Measurements from ENCODE around the gene TBKBP1.
"Not testable (repeated sequence)": the region's sequence is repeated elsewhere in the genome, so short reads cannot be mapped to it uniquely, and the experiment has no call there.

Gene TBKBP1

DNA sequence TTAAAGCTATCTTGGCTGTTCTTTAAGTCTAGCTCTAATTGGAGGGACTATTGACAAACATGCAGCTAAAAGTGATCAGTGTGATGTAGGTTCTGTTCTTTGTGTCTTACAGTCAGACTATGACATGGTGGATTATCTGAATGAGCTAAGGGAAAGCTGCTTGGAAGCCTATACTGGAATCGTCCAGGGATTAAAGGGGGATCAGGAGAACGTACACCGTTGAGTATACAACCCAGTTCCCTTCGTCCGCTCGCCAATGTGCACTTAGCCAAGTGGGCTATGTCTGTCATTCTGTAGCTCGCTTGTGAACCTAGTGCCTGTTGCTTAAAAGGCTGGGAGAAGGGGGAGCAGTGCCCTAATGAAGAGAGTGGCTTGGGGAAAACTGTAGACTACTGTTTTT is 15.8 kb upstream of the TBKBP1 start:
- TF ChIP-seq, protein P1, sequence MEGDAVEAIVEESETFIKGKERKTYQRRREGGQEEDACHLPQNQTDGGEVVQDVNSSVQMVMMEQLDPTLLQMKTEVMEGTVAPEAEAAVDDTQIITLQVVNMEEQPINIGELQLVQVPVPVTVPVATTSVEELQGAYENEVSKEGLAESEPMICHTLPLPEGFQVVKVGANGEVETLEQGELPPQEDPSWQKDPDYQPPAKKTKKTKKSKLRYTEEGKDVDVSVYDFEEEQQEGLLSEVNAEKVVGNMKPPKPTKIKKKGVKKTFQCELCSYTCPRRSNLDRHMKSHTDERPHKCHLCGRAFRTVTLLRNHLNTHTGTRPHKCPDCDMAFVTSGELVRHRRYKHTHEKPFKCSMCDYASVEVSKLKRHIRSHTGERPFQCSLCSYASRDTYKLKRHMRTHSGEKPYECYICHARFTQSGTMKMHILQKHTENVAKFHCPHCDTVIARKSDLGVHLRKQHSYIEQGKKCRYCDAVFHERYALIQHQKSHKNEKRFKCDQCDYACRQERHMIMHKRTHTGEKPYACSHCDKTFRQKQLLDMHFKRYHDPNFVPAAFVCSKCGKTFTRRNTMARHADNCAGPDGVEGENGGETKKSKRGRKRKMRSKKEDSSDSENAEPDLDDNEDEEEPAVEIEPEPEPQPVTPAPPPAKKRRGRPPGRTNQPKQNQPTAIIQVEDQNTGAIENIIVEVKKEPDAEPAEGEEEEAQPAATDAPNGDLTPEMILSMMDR (IDR thresholded peaks at IDR 0.05): no peak
- H3K4me1 ChIP-seq: no peaks in the 10 kb centered on the region
- no peaks in the 10 kb centered on the region for H3K9me3 ChIP-seq
- no peaks in the 10 kb centered on the region for H3K27me3 ChIP-seq
- no peak overlapping the region for H3K27ac ChIP-seq
- no peak for DNase-seq
- peaks cover 95 to 97% (median 96%) of the 10 kb centered on the region in 3 donors for H3K36me3 ChIP-seq
- intact Hi-C loops (cut with DNase I; ENCODE audit: low total_unique reads): no loop called here
- no peak overlapping the region for H3K4me3 ChIP-seq

DNA sequence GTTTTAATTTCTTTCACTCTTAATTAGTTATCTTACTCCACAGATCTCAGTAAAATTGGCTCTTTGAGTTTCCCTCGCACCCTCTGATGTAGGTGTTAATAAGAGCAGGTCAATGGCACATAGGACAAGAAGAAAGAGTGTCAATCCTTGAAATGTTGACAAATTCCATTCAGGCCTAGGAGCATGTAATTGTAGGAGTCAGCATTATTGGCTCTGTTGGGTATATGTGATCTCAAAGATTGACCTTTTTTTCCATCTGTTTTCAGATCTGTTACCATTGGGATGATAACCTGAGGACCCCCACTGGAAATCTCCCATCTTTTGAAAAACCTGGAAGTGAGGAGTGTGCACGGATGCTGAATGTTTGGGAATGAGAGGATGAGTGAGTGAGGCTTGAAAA is 11.8 kb upstream of the TBKBP1 start:
- Histone ChIP-seq H3K9me3 (no peaks in the 10 kb centered on the region), H3K4me3 (no peak overlapping the region), H3K27ac (no peak overlapping the region), H3K27me3 (no peaks in the 10 kb centered on the region), H3K36me3 (peaks cover 62 to 82% (median 63%) of the 10 kb centered on the region in 3 donors), H3K4me1 (no peaks in the 10 kb centered on the region)
- intact Hi-C loops (cut with DNase I; ENCODE audit: low total_unique reads): no loop called here
- DNase-seq: no peak
- TF ChIP-seq, protein P1 (IDR thresholded peaks at IDR 0.05): no peak

DNA sequence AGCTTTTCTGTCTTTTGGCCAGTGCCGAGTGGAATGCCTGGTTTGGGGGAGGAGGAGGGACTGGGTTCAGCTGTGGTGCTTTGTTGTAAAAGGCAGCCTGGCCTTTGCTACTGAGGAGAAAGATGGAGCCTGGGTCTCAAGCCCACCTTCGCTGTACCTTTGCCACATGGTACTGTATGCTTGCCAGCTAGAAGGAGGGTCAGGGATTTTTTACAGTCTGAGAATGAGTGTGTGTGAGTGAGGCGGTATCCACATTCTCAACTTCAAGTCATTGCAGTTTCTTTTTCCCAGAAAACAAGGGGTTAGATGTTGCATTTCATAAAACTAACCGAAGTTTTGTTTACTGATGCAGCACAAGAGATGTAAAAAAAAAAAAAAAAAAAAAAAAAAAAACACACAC is 11.2 kb upstream of the TBKBP1 start:
- peaks cover 56 to 82% (median 57%) of the 10 kb centered on the region in 3 donors for H3K36me3 ChIP-seq
- DNase-seq; H3K9me3 ChIP-seq; H3K27ac ChIP-seq; H3K27me3 ChIP-seq; intact Hi-C loops (cut with DNase I; ENCODE audit: low total_unique reads); H3K4me1 ChIP-seq; H3K4me3 ChIP-seq: not testable (repeated sequence)

DNA sequence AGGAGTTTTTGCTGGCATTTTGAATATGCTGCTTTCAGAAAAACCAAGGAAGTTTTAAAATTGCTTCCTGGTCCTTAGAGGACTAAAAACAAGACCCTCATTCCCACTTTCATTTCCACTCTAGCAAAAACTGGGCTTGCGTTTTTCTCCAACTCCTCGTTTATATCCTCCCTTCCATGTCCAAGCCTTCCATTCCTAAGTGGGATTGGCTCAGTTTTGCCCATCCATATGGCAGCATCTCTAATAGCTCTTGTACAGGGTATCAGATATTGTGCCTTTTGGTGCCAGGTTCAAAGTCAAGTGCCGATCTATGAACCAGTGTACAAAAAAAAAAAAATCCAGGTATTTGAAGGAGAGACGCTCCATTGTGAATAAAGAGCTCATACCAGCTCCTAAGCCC is 9.9 kb upstream of the TBKBP1 start:
- Histone ChIP-seq H3K36me3 (peaks cover 43 to 70% (median 44%) of the 10 kb centered on the region in 3 donors), H3K4me3 (no peak overlapping the region), H3K27me3 (no peaks in the 10 kb centered on the region), H3K4me1 (no peaks in the 10 kb centered on the region), H3K9me3 (no peaks in the 10 kb centered on the region), H3K27ac (no peak overlapping the region)
- intact Hi-C loops (cut with DNase I; ENCODE audit: low total_unique reads): no loop called here
- TF ChIP-seq, protein P1 (IDR thresholded peaks at IDR 0.05): no peak
- no peak for DNase-seq

DNA sequence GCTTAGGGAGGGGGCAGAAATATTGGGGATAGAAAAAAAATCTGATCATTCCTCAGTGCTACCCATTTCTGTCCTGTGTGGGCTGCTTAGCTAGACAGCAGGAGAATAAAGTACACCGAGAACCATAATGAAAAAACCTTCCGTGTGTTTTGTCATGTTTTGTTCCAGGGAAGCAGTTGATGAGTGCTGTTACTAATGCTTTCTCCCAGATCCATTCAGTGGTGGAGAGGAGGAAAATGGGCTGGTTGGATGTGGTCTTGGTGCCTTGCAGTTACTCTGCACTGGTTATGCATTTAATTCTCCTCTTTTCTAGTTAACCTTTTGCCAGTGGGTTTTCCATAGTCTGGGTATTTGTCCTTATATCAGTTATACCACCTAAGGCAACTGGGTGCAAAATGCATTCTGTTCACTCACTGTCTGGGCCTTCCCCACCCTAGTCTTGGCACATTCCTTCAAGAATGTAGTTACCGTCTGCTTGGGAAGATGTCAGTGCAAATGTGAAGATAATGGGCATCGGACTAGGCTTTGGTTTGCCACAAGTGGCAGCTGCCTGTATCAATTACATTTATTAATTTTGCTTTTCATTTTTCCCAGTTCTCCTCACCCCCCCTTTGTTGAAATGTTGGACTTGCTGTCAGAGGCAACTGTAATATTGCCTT is 9.3 kb upstream of the TBKBP1 start:
- no peaks in the 10 kb centered on the region for H3K4me1 ChIP-seq
- DNase-seq: no peak
- no peak overlapping the region for H3K27ac ChIP-seq
- peaks cover 37 to 63% (median 38%) of the 10 kb centered on the region in 3 donors for H3K36me3 ChIP-seq
- intact Hi-C loops (cut with DNase I; ENCODE audit: low total_unique reads): no loop called here
- TF ChIP-seq, protein P1 (IDR thresholded peaks at IDR 0.05): no peak
- no peak overlapping the region for H3K4me3 ChIP-seq
- H3K27me3 ChIP-seq: no peaks in the 10 kb centered on the region
- no peaks in the 10 kb centered on the region for H3K9me3 ChIP-seq

DNA sequence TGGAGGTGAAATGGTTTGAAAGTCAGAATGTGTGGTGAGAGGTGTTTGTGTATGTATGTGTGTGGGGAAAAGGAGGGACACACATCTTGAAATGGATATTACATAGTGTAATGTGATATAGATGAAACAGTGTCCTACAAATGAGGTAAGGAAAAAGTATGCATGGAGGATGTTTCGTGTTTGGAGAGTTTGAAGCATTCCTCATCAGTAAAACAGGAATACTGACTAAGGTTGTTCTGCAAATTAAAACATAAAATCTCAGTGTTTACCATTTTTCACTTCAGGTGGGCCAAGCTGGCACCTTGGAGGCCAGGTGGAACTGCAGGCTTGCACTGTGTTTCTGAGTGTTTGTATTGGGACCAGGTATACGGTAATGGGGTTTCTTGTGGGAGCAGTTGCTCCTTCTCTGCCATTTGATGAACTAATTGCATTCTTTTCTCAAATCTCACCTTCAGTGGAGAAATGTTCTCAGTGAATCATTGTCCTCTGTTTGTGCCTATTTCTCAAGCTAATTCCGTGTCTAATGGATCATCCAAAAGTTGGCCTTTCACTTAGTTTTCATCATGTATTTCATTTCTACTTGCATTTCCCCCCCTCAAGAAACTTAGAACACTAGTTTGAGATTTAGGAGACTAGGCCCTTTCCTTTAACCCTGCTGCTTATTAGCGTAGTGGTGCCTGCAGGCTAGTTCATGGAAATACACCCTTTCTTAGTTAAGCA is 8.2 kb upstream of the TBKBP1 start:
- TF ChIP-seq, protein P1 (IDR thresholded peaks at IDR 0.05): no peak
- no peaks in the 10 kb centered on the region for H3K27me3 ChIP-seq
- H3K36me3 ChIP-seq: peaks cover 26 to 53% (median 27%) of the 10 kb centered on the region in 3 donors
- intact Hi-C loops (cut with DNase I; ENCODE audit: low total_unique reads): no loop called here
- no peaks in the 10 kb centered on the region for H3K9me3 ChIP-seq
- no peak overlapping the region for H3K27ac ChIP-seq
- no peak overlapping the region for H3K4me3 ChIP-seq
- H3K4me1 ChIP-seq: no peaks in the 10 kb centered on the region
- no peak for DNase-seq

All from tibial artery (tissue), 4 donors.